Stimulated activated CD4-positive, alpha-beta T cell treated with anti-CD3 and anti-CD28 coated beads, Interleukin-4, amount 100 ng/mL, for 48 hours (primary cell): ENCODE measurements around the gene PLG.
"Not testable (repeated sequence)": the region's sequence is repeated elsewhere in the genome, so short reads cannot be mapped to it uniquely, and the experiment has no call there.

Experiments used
- DNase-seq, 2 donors: peaks; one replicate each; pipeline ENCODE4 v3.0.0-alpha.2; 2020; ENCODE audit warnings: low read depth in 2 of 2

Gene PLG

DNA sequence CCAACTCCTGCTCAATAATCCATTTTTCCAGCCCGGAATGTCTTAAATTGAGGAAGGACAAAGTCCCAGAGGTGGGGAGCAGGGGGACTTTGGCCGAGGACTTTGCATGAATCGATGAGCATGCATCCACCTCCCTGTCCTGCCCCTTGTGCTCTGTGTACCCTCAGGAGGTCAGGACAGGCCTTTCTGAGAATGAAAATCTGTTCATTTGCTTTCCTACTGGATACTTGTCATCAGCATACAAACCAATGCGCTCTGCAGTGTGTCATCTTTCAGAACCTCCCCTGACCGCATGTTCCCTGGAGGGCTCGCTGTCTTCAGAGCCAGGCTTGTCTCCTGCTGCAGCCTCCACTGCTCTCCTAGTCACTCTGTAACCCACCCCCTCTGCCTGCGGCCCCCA, 2.6 kb downstream of the PLG start:
- DNase-seq = not testable (repeated sequence)

GRCh38 chr6:160708993-160709392, 6.9 kb downstream of the PLG start:
- not testable (repeated sequence) for DNase-seq

GRCh38 chr6:160714731-160715316, 12.8 kb downstream of the PLG start:
- no peak for DNase-seq

DNA sequence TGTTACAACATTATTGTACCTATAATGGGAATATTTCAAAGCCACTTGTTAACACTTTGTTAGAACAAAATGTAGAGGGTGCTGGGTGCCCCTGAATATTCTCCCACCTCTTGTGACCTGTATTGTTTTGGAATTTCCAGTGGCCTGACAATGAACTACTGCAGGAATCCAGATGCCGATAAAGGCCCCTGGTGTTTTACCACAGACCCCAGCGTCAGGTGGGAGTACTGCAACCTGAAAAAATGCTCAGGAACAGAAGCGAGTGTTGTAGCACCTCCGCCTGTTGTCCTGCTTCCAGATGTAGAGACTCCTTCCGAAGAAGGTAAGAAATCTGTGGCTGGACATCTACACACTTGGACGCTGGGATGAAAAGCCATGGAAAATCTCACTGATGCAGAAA, 28.9 kb downstream of the PLG start:
- no peak for DNase-seq

DNA sequence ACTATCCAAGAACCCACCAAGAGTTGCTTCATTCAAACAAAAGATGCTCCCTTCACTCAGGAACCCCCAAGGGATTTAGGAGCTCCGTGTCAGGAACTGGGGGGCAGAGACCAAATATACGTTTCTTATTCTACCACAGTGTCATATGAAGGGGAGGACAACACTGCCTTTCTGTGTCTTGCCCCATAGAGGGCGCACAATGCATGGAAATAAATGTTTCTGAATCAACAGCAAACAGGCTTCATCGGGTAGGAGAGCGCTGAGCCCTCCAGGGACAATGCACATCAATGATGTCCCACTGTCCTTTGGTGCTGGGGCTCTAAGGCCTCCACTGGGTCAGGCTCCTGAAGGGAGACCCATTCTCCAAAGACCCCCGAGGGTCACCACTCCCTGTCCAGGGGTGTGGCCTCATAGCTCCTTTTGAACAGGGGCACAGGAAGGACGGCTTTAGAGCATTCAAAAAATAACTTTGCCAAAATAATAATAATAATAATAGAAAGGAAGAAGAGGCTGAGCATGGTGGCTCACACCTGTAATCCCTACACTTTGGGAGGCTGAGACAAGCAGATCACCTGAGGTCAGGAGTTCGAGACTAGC, 31.1 kb downstream of the PLG start:
- DNase-seq = peak in 1 of 2 donors; percentile 10

GRCh38 chr6:160734627-160735026, 32.6 kb downstream of the PLG start:
- no peak for DNase-seq

- DNase-seq = no peak
These were observed 33.5 kb downstream of the PLG start for GRCh38 chr6:160735523-160735922.

DNA sequence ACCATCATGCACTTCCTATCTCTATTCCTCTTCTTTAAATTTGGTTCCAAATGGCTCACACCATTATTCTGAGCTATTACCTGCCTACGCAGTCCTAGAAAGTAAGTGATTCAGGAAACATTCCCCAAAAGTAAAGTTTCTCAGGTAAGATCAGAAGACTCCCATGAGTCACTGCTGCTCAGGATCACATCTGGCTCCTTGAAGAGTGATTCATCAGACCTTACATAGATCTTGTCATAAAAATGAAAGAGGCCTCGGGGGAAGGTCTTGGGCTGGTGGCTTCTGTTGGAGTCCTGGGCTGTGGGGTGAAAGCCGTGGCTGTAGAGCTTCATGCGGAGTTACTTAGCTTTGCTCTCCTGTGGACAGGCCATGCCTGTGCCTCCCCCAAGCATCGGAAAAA, 35.9 kb downstream of the PLG start:
- DNase-seq = no peak

DNA sequence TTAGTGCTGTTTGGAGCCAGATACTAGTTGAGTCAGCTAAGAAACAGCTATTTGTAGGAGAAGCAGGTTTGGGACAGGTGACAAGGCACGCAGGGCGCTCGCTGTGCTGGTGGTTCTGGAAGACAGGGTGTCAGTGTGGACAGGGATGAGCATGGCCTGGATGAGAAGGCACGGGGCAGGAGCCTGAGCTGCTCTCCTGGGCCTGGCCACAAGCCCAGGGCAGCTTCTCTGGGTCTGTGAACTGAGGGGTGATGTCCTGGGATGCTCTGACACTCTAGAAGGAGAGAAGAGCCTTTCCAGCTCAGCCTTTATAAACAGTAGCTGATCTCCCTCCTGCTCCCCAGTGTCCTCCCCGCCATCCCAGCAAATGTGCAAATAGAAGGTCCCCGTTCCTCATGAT, 37.9 kb downstream of the PLG start:
- no peak for DNase-seq

- not testable (repeated sequence) for DNase-seq
These were observed 39.0 kb downstream of the PLG start for GRCh38 chr6:160741012-160741411.

DNA sequence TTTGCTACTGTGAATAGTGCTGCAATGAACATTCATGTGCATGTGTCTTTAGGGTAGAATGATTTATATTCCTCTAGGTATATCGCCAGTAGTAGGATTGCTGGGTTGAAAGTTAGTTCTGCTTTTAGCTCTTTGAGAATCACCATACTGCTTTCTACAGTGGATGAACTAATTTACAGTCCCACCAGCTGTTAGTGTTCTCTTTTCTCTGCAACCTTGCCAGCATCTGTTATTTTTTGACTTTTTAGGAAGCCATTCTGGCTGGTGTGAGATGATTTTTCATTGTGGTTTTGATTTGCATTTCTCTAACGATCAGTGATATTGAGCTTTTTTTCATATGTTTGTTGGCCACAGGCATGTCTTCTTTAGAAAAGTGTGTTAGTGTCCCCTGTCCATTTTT, 40.0 kb downstream of the PLG start:
- DNase-seq = no peak

DNA sequence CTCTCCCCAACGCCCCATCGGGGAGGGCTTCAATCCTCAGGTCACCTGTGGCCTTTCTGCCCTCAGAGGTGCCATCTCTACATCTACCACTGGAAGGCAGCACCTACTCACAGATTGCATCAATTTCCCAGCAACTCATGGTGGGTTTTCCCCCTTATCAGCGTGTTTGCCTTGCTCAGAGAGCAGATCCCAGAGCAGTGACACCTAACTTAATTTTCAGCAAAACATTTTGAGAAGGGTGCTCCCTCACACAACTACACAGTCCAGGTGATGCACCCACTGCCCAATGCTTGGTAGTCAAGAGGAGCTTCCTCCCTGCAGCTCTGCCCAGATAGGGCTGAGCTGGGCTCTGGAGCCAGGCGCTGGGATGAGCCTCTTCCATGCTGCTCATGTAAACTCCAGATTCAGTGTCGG, 48.2 kb downstream of the PLG start:
- no peak for DNase-seq

DNA sequence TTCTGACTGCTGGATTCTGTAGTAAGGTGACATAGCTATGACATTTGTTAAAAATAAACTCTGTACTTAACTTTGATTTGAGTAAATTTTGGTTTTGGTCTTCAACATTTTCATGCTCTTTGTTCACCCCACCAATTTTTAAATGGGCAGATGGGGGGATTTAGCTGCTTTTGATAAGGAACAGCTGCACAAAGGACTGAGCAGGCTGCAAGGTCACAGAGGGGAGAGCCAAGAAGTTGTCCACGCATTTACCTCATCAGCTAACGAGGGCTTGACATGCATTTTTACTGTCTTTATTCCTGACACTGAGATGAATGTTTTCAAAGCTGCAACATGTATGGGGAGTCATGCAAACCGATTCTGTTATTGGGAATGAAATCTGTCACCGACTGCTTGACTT, 51.2 kb downstream of the PLG start:
- not testable (repeated sequence) for DNase-seq

DNA sequence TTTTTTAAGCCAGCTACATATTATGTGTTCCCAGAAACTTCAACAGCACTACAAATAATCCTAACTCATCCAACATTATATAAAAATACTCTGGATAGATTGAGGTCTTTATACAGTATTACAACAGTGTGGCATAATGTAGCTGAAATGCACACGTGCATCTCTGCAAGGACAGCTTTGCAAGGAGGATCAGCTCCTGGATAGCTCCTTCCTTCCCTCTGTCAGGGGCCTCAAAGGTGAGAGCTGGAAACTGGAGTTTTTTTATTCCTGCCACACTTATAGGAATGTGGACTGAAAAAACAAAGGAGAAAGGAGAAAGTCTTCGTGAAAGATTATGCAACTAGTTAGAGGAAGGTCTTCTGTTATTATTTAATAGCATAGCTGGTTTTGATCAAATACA, 53.1 kb downstream of the PLG start:
- DNase-seq = no peak

GRCh38 chr6:160756021-160756420, 54.0 kb downstream of the PLG start:
- DNase-seq = no peak

GRCh38 chr6:160756871-160757270, 54.8 kb downstream of the PLG start:
- no peak for DNase-seq

GRCh38 chr6:160764847-160765246, 62.8 kb downstream of the PLG start:
- no peak for DNase-seq

- DNase-seq = no peak
These were observed 63.4 kb downstream of the PLG start for GRCh38 chr6:160765412-160765811.

DNA sequence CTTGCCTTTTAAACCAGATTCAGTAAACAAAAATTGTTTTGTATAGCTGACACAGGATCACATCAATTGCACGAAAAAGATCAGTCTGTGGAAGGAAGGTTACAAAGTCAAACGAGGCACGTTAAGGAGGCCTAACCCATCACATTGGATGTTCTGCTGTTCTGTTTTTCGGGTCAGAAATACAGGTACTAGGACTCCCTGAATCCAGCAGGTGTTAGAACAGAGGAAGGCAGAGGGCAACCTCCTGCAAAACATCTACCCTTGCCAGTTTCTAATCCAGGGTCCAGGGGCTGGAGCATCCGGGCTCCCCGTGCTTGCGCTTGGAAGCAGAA, 64.6 kb downstream of the PLG start:
- no peak for DNase-seq

GRCh38 chr6:160766989-160767646, 65.1 kb downstream of the PLG start:
- DNase-seq = peak; percentile 39 to 50

DNA sequence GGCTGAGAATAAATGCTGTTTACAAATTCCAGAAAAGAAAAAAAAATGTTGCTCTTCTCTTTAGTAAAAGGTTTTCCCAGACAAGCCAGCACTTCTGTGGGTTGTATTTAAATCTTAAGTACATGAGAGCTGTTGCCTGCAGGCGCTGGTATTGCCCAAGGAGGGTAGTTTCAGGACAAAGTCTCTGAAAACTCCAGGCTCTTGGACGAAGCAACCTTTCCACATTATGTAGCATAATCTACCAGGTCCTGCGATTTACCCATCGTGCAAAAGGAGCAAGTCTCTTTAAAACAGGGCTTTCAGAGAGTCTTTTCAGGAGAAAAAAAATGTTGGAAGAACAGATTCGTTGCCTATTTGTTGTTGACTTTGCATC, 65.6 kb downstream of the PLG start:
- DNase-seq = no peak

- no peak for DNase-seq
These were observed 66.1 kb downstream of the PLG start for GRCh38 chr6:160768101-160768500.

GRCh38 chr6:160774399-160774798, 72.4 kb downstream of the PLG start:
- DNase-seq = no peak
